ENCODE data around the gene GP9.

DNA sequence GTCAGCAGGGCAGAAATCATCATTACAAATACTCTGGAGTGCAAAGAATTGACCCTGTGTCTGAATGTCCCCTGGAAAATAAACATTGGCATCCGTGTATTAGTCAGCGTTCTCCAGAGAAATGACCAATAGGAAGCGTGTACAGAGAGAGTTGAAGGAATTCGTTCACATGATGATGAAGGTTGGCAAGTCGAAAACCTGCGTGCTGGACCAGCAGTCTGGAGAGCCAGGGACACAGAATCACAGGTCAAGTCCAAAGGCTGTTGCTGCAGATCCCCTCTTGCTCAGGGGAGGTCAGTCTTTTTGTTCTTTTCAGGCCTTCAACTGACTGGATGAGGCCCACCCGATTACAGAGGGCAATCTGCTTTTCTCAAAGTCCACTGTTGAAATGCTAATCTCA is 16.6 kb downstream of the GP9 start:
- TF ChIP-seq, protein P1, sequence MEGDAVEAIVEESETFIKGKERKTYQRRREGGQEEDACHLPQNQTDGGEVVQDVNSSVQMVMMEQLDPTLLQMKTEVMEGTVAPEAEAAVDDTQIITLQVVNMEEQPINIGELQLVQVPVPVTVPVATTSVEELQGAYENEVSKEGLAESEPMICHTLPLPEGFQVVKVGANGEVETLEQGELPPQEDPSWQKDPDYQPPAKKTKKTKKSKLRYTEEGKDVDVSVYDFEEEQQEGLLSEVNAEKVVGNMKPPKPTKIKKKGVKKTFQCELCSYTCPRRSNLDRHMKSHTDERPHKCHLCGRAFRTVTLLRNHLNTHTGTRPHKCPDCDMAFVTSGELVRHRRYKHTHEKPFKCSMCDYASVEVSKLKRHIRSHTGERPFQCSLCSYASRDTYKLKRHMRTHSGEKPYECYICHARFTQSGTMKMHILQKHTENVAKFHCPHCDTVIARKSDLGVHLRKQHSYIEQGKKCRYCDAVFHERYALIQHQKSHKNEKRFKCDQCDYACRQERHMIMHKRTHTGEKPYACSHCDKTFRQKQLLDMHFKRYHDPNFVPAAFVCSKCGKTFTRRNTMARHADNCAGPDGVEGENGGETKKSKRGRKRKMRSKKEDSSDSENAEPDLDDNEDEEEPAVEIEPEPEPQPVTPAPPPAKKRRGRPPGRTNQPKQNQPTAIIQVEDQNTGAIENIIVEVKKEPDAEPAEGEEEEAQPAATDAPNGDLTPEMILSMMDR (conservative IDR thresholded peaks at IDR 0.05; ENCODE audit: low read length) = no peak
- TF ChIP-seq EZH2phosphoT487 (IDR thresholded peaks at IDR 0.05; ENCODE audit: borderline replicate concordance, low read depth, low read length) = no peak
